Measurements from ENCODE around the gene KIAA0586. TPM values are rescaled to one million over a fixed set of nuclear protein-coding genes. Genes with fewer than 3 reads are reported as not detected.

The KIAA0586 gene
- total RNA-seq, 1 experiment from 2014 or later, result 25.7 TPM

DNA sequence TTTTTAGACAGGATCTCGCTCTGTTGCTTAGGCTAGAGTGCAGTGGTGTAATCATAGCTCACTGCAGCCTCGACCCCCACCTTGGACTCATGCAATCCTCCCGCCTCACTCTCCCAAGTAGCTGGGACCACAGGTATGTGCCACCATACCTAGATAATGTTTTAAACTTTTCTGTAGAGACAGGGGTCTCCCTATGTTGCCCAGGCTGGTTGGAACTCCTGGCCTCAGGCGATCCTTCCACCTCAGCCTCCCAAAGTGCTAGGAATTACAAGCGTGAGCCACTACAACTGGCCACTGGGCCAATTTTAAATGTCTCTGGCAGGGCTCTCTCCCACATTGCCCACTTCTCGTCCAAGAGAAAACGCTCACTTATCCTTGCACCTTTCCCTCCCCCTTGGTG, 143.7 kb downstream of the KIAA0586 start:
- Histone ChIP-seq H3K4me3 (replicated peaks in 1 of 2; ENCODE audit: low read depth in 1 of 2, low read length in 2 of 2) (no peak overlapping the region), H3K4me1 (ENCODE audit: control insufficient read depth in 1 of 2, insufficient read depth in 2 of 2, low read length in 2 of 2) (no peaks in the 10 kb centered on the region), H3K27me3 (ENCODE audit: insufficient read depth, low read length) (no peaks in the 10 kb centered on the region), H3K9ac (ENCODE audit: low read length) (no peak overlapping the region), H4K20me1 (ENCODE audit: insufficient read depth) (no peaks in the 10 kb centered on the region), H3K9me3 (ENCODE audit: control insufficient read depth in 1 of 2, insufficient read depth in 1 of 2, low read depth in 1 of 2, low read length in 2 of 2) (no peaks in the 10 kb centered on the region), H3K9me2 (ENCODE audit: insufficient read depth) (no peaks in the 10 kb centered on the region), H3K36me3 (ENCODE audit: control insufficient read depth in 1 of 2, insufficient read depth in 2 of 2, low read length in 2 of 2) (no peaks in the 10 kb centered on the region), H3K4me2 (ENCODE audit: low read length) (no peak overlapping the region), H3K27ac (ENCODE audit: low read depth, low read length) (no peak overlapping the region), H3K79me2 (ENCODE audit: insufficient read depth, low read length) (no peaks in the 10 kb centered on the region), H2AFZ (ENCODE audit: low read depth, low read length, poor library complexity, severe bottlenecking) (no peak overlapping the region)
- CTCF ChIA-PET, result no interaction called here
- no peak for ATAC-seq
- intact Hi-C loops (cut with micrococcal nuclease), result no loop called here
- DNase-seq (ENCODE audit: low read depth, low spot score), result no peak
- POLR2A ChIA-PET, result no interaction called here
- RAD21 ChIA-PET (ENCODE audit: low non-redundant PET in 1 of 2, low total read pairs in 2 of 2, uncharacterized antibody in 2 of 2, unreplicated experiment in 2 of 2), result no interaction called here
- BruUV-seq (replicated peaks), result no TSS peak
- TF ChIP-seq POLR2AphosphoS5 (IDR thresholded peaks at IDR 0.05; ENCODE audit: low read depth, low read length), result no peak
- TF ChIP-seq, protein P1, sequence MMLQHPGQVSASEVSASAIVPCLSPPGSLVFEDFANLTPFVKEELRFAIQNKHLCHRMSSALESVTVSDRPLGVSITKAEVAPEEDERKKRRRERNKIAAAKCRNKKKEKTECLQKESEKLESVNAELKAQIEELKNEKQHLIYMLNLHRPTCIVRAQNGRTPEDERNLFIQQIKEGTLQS (IDR thresholded peaks at IDR 0.05), result no peak
- TF ChIP-seq, protein P2, sequence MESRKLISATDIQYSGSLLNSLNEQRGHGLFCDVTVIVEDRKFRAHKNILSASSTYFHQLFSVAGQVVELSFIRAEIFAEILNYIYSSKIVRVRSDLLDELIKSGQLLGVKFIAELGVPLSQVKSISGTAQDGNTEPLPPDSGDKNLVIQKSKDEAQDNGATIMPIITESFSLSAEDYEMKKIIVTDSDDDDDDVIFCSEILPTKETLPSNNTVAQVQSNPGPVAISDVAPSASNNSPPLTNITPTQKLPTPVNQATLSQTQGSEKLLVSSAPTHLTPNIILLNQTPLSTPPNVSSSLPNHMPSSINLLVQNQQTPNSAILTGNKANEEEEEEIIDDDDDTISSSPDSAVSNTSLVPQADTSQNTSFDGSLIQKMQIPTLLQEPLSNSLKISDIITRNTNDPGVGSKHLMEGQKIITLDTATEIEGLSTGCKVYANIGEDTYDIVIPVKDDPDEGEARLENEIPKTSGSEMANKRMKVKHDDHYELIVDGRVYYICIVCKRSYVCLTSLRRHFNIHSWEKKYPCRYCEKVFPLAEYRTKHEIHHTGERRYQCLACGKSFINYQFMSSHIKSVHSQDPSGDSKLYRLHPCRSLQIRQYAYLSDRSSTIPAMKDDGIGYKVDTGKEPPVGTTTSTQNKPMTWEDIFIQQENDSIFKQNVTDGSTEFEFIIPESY (IDR thresholded peaks at IDR 0.05; ENCODE audit: extremely low read depth, insufficient replicate concordance, low read length), result no peak
- TF ChIP-seq EZH2 (IDR thresholded peaks at IDR 0.05), result no peak
- TF ChIP-seq ZFX (IDR thresholded peaks at IDR 0.05), result no peak
- TF ChIP-seq ELF1 (IDR thresholded peaks at IDR 0.05; ENCODE audit: borderline replicate concordance, low read depth), result no peak

DNA sequence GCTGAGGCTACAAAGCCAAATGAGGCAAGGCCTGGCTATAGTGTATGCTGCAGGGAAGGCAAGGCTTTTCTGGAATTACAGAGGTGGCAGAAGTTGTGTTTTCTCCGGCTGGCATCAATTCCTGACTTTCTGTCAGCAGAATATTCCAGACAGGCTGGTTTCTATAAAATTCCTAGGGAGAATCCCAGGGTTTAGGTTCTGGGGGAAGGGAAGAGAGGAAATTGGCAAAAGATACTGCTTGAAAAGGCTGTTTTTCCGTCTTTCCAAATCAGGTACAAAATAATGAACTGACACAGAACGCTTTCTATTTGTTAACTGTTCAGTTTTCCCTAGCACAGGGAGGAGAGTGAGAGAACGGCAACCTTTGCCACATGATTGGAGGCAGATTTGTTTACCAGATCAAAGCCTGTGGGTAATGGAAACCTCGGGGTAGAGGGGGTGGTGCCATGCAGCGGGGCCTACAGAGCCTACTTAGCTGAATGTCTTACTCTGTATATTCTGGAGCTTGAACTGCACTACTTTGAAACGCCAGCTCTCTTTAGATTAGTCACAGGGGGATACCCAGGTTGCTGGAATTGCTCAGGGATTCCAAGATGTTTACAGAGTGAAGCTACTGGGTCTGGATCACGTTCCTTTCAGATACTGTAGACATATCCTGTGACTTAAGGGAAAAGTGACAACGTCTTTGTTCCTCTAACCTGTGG, 144.4 kb downstream of the KIAA0586 start:
- BruUV-seq (replicated peaks), result no TSS peak
- Histone ChIP-seq H4K20me1 (ENCODE audit: insufficient read depth) (no peaks in the 10 kb centered on the region), H3K79me2 (ENCODE audit: insufficient read depth, low read length) (no peaks in the 10 kb centered on the region), H3K9me2 (ENCODE audit: insufficient read depth) (no peaks in the 10 kb centered on the region), H2AFZ (ENCODE audit: low read depth, low read length, poor library complexity, severe bottlenecking) (no peak overlapping the region), H3K9ac (ENCODE audit: low read length) (no peak overlapping the region), H3K4me1 (ENCODE audit: control insufficient read depth in 1 of 2, insufficient read depth in 2 of 2, low read length in 2 of 2) (no peaks in the 10 kb centered on the region), H3K27ac (ENCODE audit: low read depth, low read length) (no peak overlapping the region), H3K4me2 (ENCODE audit: low read length) (no peak overlapping the region), H3K9me3 (ENCODE audit: control insufficient read depth in 1 of 2, insufficient read depth in 1 of 2, low read depth in 1 of 2, low read length in 2 of 2) (no peaks in the 10 kb centered on the region), H3K36me3 (ENCODE audit: control insufficient read depth in 1 of 2, insufficient read depth in 2 of 2, low read length in 2 of 2) (no peaks in the 10 kb centered on the region), H3K4me3 (replicated peaks in 1 of 2; ENCODE audit: low read depth in 1 of 2, low read length in 2 of 2) (no peak overlapping the region), H3K27me3 (ENCODE audit: insufficient read depth, low read length) (no peaks in the 10 kb centered on the region)
- intact Hi-C loops (cut with micrococcal nuclease), result no loop called here
- ChIA-PET POLR2A (no interaction called here), CTCF (no interaction called here), RAD21 (ENCODE audit: low non-redundant PET in 1 of 2, low total read pairs in 2 of 2, uncharacterized antibody in 2 of 2, unreplicated experiment in 2 of 2) (no interaction called here)
- no peak for ATAC-seq
- DNase-seq (ENCODE audit: low read depth, low spot score), result no peak
- TF ChIP-seq EZH2 (IDR thresholded peaks at IDR 0.05), result no peak
- TF ChIP-seq EGR1 (IDR thresholded peaks at IDR 0.05; ENCODE audit: low read depth), result no peak
- TF ChIP-seq, protein P3, sequence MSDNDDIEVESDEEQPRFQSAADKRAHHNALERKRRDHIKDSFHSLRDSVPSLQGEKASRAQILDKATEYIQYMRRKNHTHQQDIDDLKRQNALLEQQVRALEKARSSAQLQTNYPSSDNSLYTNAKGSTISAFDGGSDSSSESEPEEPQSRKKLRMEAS (IDR thresholded peaks at IDR 0.05), result no peak
- no peak for TF ChIP-seq POLR2A (IDR thresholded peaks at IDR 0.05; ENCODE audit: borderline replicate concordance, extremely low read depth, insufficient read depth, insufficient read length)
- no peak for TF ChIP-seq CBX3 (IDR thresholded peaks at IDR 0.05; ENCODE audit: low read depth)
- no peak for TF ChIP-seq SIN3A (IDR thresholded peaks at IDR 0.05; ENCODE audit: low read depth)
- TF ChIP-seq, protein P2 (IDR thresholded peaks at IDR 0.05; ENCODE audit: extremely low read depth, insufficient replicate concordance, low read length), result no peak
- no peak for TF ChIP-seq FOSL1 (IDR thresholded peaks at IDR 0.05; ENCODE audit: low read depth)
- no peak for TF ChIP-seq TCF7L2 (IDR thresholded peaks at IDR 0.05; ENCODE audit: borderline replicate concordance, extremely low read depth, insufficient read depth, insufficient read length)
- no peak for TF ChIP-seq SRF (IDR thresholded peaks at IDR 0.05; ENCODE audit: low read depth)
- no peak for TF ChIP-seq SP1 (IDR thresholded peaks at IDR 0.05; ENCODE audit: low read depth)
- TF ChIP-seq JUND (IDR thresholded peaks at IDR 0.05), result no peak
- TF ChIP-seq CEBPB (IDR thresholded peaks at IDR 0.05; ENCODE audit: low read depth), result no peak

All from HCT116 (cell line).